Activated CD4-positive, CD25-positive, alpha-beta regulatory T cell (primary cell): ENCODE results near the gene PKNOX2.

Experiments used
- DNase-seq, 4 experiments: peaks; one replicate each; lab custom pipeline; 2025; lab: John Stamatoyannopoulos, UW

Gene PKNOX2

DNA sequence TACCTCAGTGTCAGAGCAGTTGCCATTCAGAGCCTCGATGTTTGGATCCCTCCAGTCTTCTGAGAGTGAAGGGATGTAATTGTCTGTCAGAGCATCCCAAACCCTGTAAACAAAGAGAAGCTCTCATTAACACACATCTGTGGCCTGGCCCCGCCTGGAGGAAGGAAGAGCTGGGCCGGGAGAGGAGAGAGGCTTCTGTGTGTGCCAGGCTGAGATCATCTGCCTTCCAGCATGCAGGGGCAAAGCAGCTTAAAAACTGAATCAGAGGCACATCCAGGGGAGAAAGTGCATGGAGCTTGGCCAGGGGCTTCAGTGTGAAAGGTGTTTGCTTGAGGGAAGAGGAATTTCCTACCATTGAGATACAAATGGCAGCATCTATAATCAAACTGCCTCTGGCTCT lies 317.0 kb downstream of the PKNOX2 start:
- no peak for DNase-seq
